ENCODE data around the gene TEAD1. TPM values are rescaled to one million over a fixed set of nuclear protein-coding genes. Genes with fewer than 3 reads are reported as not detected.

Gene TEAD1
- total RNA-seq, 2 donors from 2014 or later: 0.05 to 0.55 TPM

DNA sequence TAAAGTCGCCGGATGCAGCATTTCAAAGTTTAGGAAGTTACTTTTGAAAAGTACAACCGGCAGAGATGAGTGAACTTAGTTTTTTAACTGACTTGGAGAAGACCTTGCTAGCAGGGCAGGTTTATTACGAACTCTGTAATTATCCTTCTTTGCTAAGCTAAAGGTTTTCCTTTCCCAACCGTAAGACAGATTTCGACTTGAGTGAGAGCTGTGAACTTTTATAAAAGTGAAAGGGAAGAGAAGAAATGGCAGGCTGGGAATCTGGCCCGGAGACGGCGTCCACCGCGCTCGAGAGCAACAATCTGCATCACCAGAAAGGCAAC is 659 bp upstream of the TEAD1 start:
- peak overlapping the region; percentile 12 for H3K27ac Mint-ChIP-seq
- H3K36me3 Mint-ChIP-seq (ENCODE audit: low read depth): no peaks in the 10 kb centered on the region
- ATAC-seq: no peak
- H3K27me3 Mint-ChIP-seq: peaks cover 61% of the 10 kb centered on the region
- DNase-seq: no peak
- peaks cover 3% of the 10 kb centered on the region for H3K9me3 ChIP-seq (ENCODE audit: control insufficient read depth, low read length, poor library complexity, severe bottlenecking)
- H3K4me3 Mint-ChIP-seq: peak overlapping the region; percentile 81
- H3K4me1 Mint-ChIP-seq: peaks cover 8% of the 10 kb centered on the region

DNA sequence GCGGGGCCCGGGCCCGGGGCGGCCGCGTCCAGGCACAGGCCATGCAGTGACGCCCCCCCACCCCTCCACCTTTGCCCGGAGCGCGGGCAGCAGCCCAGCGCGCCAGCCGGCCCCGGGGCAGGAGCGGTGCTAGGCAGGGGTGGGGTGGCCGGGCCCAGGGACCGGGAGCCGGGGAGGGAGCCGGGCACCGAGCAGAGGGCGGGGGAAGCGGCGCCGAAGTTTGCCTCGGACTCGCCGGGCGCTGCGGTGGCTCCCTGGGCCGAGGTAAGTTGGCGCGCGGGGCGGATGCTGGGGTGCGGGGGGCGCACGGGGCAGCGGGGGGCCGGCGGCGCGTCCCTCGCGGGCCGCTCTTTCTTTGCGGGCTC is 332 bp downstream of the TEAD1 start:
- peaks cover 3% of the 10 kb centered on the region for H3K9me3 ChIP-seq (ENCODE audit: control insufficient read depth, low read length, poor library complexity, severe bottlenecking)
- no peak overlapping the region for H3K4me3 Mint-ChIP-seq
- peaks cover 8% of the 10 kb centered on the region for H3K4me1 Mint-ChIP-seq
- no peaks in the 10 kb centered on the region for H3K36me3 Mint-ChIP-seq (ENCODE audit: low read depth)
- peak; percentile 25 for ATAC-seq
- no peak for DNase-seq
- H3K27ac Mint-ChIP-seq: no peak overlapping the region
- H3K27me3 Mint-ChIP-seq: peaks cover 62% of the 10 kb centered on the region

DNA sequence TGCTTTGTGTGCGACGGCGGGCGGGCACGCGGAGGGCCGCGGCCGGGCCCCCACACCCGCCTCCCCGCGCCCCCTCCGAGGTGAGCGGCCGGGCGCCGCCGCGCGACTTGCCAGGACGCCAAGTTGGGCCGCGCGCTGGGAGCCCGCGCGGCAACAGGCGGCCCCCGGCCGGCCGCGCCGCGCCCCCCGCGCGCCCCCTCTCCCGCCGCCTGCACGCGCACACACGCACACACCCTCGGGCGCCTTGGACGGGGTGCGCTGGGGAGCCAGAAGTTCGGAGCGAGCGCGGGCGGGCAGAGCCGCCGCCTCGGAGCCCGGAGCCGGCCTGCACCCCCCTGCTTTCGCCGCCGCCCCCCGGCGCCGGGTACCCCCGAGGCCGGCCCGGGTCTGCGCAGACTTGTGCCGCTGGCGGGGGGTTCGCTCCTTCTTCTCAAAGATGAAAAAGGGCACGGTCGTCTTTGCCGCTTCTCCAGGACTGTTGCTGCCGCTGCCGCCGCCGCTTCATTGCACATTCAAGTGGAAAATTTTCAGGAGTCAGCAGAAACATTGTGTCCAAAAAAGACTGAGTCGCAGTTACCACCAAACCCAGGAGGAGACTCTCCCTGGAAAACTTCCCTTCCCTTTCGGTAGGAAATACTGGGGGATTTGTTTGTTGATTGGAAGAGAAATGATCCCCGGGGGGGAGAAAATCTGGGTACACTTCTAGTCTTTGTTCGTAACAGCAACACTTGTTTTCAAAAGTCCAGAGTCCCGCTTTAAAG is 895 bp downstream of the TEAD1 start:
- peak overlapping the region; percentile 83 for H3K4me3 Mint-ChIP-seq
- H3K9me3 ChIP-seq (ENCODE audit: control insufficient read depth, low read length, poor library complexity, severe bottlenecking): peaks cover 3% of the 10 kb centered on the region
- ATAC-seq: no peak
- no peak overlapping the region for H3K27ac Mint-ChIP-seq
- no peak for DNase-seq
- peaks cover 8% of the 10 kb centered on the region for H3K4me1 Mint-ChIP-seq
- no peaks in the 10 kb centered on the region for H3K36me3 Mint-ChIP-seq (ENCODE audit: low read depth)
- peaks cover 64% of the 10 kb centered on the region for H3K27me3 Mint-ChIP-seq

DNA sequence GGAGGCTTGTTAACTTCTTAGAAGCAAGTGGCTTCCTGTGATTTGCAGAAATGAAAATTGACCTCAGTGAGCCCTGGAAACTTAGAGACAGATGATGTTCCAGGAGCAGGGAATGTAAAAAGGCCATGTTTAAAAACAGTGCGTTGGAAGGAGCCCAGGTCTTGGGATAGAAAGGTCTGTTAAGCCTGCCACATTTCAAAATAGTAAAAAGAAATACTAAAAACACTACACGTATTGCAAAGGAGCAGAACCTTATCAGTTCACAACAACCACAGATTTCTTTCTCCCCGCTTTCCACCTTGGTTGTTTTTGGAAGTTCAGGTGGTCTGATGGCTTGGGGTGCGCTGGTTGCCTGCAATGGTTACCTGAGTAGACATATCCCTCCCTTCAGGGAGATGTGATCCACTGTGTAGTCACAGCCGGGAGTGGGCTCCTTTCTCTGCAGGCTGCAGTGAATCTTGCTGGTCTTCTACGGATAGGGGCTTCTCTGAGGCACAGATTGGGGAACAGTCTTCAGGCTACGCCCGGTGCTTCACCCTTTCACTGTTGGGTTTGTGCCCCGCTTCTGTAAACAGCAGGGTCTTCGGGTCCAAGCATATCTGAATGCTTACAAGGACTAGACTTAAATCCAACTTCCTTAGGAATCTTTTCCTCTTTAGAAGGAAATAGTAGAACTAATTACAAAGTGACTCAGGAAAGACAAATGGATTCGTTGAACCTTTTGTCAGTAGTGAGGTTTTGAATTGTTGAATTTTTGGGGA is 1.9 kb downstream of the TEAD1 start:
- Mint-ChIP-seq H3K4me1 (peaks cover 13% of the 10 kb centered on the region), H3K36me3 (ENCODE audit: low read depth) (no peaks in the 10 kb centered on the region), H3K4me3 (peak overlapping the region; percentile 83), H3K27ac (no peak overlapping the region), H3K27me3 (peaks cover 73% of the 10 kb centered on the region)
- no peak for DNase-seq
- peaks cover 3% of the 10 kb centered on the region for H3K9me3 ChIP-seq (ENCODE audit: control insufficient read depth, low read length, poor library complexity, severe bottlenecking)
- no peak for ATAC-seq

DNA sequence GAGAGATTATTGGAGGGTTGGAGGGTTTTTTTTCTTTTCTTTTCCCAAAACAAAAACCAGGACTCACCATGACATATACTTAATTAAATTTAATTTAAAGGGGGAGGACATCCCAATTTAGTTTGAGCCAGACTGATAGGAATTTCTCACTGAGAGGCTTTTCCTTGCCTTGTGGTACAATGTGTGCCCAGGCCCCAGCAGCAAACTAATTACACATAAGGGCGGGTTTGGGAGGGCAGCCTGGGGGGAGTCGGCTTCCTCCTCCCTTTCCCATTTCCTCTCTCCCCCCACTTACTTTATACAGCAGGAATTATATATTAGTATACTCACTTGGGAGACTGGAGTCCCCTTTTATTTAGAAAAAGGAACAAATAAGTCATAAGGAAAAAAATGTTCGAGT is 2.9 kb downstream of the TEAD1 start:
- no peak for ATAC-seq
- H3K27me3 Mint-ChIP-seq: peaks cover 73% of the 10 kb centered on the region
- peaks cover 3% of the 10 kb centered on the region for H3K9me3 ChIP-seq (ENCODE audit: control insufficient read depth, low read length, poor library complexity, severe bottlenecking)
- no peak overlapping the region for H3K27ac Mint-ChIP-seq
- H3K4me1 Mint-ChIP-seq: peaks cover 13% of the 10 kb centered on the region
- no peak for DNase-seq
- no peaks in the 10 kb centered on the region for H3K36me3 Mint-ChIP-seq (ENCODE audit: low read depth)
- no peak overlapping the region for H3K4me3 Mint-ChIP-seq

DNA sequence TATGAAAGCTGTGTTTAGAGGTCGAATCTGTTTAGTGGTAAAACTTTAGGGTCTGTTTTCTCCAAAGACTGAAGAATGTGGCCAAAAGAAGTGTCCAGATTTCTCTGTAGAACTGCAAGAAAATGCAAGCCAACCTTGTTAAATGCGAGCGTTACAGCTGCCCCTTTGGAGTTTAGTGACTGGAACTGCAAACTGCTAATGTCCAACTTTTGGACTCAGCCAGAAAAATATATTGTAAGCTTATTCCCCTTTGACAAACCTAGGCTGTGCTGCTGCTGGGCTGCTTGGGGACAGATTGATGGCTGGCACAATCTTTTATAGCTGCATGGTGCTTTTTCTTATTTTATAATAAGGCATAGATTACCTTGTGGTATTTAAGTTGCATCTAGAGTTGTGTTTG is 3.9 kb downstream of the TEAD1 start:
- no peak for ATAC-seq
- Mint-ChIP-seq H3K27me3 (peaks cover 77% of the 10 kb centered on the region), H3K27ac (no peak overlapping the region), H3K4me1 (peaks cover 13% of the 10 kb centered on the region), H3K36me3 (ENCODE audit: low read depth) (peaks cover under 1% of the 10 kb centered on the region), H3K4me3 (no peak overlapping the region)
- no peak for DNase-seq
- H3K9me3 ChIP-seq (ENCODE audit: control insufficient read depth, low read length, poor library complexity, severe bottlenecking): peaks cover 3% of the 10 kb centered on the region

DNA sequence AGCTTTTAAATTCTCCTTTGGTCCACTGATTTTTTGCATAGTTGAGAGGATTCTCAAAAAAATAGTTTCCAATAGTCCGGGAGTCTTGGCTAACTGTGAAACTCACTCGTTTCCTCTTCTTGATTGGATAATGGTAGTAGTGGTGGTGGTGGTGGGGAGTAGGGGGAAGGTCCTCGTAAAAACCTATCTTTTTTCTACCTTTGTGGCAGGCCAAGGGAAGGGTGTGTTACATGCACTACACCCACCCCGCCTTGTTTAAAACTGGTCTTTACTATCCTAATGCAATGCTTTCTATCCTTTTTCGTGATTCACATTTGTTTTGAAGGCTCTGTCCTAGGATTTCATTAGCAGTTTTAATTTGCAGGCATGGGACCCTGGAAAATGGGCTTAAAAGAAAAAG is 4.8 kb downstream of the TEAD1 start:
- peaks cover 79% of the 10 kb centered on the region for H3K27me3 Mint-ChIP-seq
- H3K36me3 Mint-ChIP-seq (ENCODE audit: low read depth): peaks cover 4% of the 10 kb centered on the region
- H3K4me3 Mint-ChIP-seq: no peak overlapping the region

DNA sequence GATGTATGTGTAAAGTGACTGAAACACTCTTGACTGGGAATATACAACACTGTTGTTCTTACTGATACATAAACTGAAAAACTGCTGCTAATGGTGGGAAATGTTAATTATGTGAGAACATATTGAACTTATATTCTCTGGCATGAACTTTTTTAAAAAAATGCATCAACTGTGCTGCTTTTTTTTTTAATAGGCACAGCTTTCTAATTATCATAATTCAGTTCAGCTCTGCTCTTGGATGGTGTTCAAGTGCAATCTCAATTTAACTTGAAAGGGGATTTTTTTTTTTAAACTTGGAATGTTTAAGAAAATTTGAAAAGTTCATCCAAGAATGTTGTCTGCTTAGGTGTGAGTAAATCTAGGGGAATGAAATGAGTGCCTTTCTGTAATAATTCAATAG is 5.2 kb downstream of the TEAD1 start:
- peaks cover 83% of the 10 kb centered on the region for H3K27me3 Mint-ChIP-seq

More for the DNA sequence above, 4.8 kb downstream of the TEAD1 start:
- ATAC-seq (no peak), DNase-seq (no peak)
- Mint-ChIP-seq H3K4me1 (peaks cover 9% of the 10 kb centered on the region), H3K27ac (no peak overlapping the region)
- H3K9me3 ChIP-seq (ENCODE audit: control insufficient read depth, low read length, poor library complexity, severe bottlenecking): peaks cover 3% of the 10 kb centered on the region

DNA sequence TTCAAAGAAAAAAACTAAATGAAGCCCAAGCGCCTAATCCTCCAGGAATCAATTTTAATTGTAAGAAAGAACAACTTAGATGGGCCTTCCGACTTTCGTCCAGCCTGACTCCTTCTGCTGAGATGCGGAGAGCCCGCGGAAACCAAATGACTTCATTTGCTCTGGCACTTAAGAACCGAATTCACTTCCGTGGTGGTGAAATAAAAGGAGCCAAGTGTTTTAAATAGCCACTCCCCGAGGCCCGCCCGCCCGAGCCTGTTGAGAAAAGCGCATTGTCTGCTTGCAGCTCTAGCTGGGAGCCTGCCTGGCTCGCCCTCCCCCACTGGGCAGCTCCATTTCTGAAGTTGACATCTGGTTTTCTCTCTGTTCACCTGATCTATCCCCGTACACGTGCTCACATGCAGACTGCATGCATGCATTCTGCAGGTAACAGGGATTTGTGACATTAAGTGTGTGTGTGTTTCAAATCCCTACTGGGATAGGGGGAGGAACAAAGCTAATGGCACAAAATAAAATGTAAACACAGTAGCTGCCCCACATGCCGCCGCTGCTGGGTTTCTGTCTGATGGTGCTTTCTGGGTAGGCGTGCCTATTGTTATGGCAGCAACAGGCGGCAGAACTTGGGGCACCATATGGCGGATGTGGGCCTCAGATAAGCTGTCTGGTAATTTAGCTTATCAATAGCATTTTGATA is 6.2 kb downstream of the TEAD1 start:
- Mint-ChIP-seq H3K36me3 (ENCODE audit: low read depth) (peaks cover 4% of the 10 kb centered on the region), H3K27me3 (peaks cover 90% of the 10 kb centered on the region), H3K4me3 (no peak overlapping the region), H3K4me1 (peaks cover 9% of the 10 kb centered on the region), H3K27ac (no peak overlapping the region)
- peak in 1 of 3 donors; percentile 9 for DNase-seq
- peak; percentile 75 for ATAC-seq
- H3K9me3 ChIP-seq (ENCODE audit: control insufficient read depth, low read length, poor library complexity, severe bottlenecking): peaks cover 3% of the 10 kb centered on the region

More for the DNA sequence above, 5.2 kb downstream of the TEAD1 start:
- H3K4me1 Mint-ChIP-seq: peaks cover 9% of the 10 kb centered on the region
- H3K4me3 Mint-ChIP-seq: no peak overlapping the region
- DNase-seq (no peak), ATAC-seq (no peak)
- H3K9me3 ChIP-seq (ENCODE audit: control insufficient read depth, low read length, poor library complexity, severe bottlenecking): peaks cover 3% of the 10 kb centered on the region
- H3K27ac Mint-ChIP-seq: no peak overlapping the region
- peaks cover 4% of the 10 kb centered on the region for H3K36me3 Mint-ChIP-seq (ENCODE audit: low read depth)

DNA sequence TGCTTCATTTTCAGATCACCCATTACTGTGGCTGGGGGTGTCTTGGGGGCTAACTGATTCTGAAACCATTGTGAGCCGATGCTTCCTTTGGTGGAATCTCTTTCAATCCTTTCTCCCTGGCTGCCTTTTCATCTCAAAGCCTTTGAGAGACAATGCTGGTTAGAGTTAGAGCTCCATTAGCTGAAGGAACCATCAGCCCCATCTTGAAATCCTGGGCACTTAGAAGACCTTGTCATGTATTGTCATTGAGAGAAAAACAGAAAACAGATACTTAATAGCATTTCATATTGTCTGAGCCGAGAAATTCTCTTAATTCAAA is 6.7 kb downstream of the TEAD1 start:
- H3K27me3 Mint-ChIP-seq: peaks cover 90% of the 10 kb centered on the region
- peaks cover 9% of the 10 kb centered on the region for H3K4me1 Mint-ChIP-seq
- DNase-seq (no peak), ATAC-seq (no peak)
- no peak overlapping the region for H3K4me3 Mint-ChIP-seq
- peaks cover 3% of the 10 kb centered on the region for H3K9me3 ChIP-seq (ENCODE audit: control insufficient read depth, low read length, poor library complexity, severe bottlenecking)
- H3K36me3 Mint-ChIP-seq (ENCODE audit: low read depth): peaks cover 4% of the 10 kb centered on the region
- no peak overlapping the region for H3K27ac Mint-ChIP-seq

DNA sequence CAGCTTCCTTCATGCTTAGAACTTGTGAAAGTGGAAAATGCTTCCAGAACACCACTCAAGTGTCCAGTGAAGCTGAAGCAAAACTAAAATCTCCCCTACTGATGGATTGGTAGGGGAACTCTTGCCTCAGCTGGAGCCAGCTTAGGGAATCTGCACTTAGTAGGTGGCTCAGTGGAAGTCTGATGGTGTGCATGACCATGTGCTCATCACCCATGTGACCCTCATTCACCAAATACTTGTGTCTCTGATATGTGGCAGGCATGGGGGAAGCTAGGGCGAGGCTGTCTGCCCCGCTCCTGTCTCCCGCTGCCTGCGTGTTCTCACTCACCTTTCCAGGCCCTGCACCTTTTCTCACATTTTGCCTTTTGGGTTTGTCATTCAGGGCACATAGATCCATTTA is 7.2 kb downstream of the TEAD1 start:
- H3K9me3 ChIP-seq (ENCODE audit: control insufficient read depth, low read length, poor library complexity, severe bottlenecking): peaks cover 3% of the 10 kb centered on the region
- ATAC-seq (no peak), DNase-seq (no peak)
- H3K27ac Mint-ChIP-seq: no peak overlapping the region
- peaks cover 86% of the 10 kb centered on the region for H3K27me3 Mint-ChIP-seq
- H3K4me3 Mint-ChIP-seq: no peak overlapping the region
- H3K4me1 Mint-ChIP-seq: peaks cover 5% of the 10 kb centered on the region
- peaks cover 4% of the 10 kb centered on the region for H3K36me3 Mint-ChIP-seq (ENCODE audit: low read depth)

DNA sequence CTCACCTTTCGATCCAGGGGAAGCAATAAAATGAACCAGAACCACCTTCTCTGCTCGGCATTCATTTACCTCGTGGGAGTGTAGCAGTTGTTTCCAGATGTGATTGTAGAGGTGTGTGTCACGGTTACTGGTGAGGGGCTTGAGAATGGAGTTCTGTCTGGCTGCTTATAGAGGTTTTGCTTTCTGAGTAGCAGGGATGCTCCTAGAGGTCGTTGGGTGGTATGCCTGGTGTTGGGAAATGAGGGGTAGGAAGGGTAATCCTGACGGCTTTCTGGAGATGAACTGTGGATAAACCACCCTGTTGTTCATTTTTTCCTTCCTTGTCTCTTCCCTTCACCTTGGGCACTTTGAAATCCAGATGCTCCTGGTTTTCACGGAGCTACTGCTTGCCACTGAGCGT is 8.1 kb downstream of the TEAD1 start:
- DNase-seq (no peak), ATAC-seq (no peak)
- H3K27me3 Mint-ChIP-seq: peaks cover 86% of the 10 kb centered on the region
- H3K9me3 ChIP-seq (ENCODE audit: control insufficient read depth, low read length, poor library complexity, severe bottlenecking): peaks cover 3% of the 10 kb centered on the region
- H3K4me3 Mint-ChIP-seq: no peak overlapping the region
- H3K4me1 Mint-ChIP-seq: peaks cover 5% of the 10 kb centered on the region
- peaks cover 4% of the 10 kb centered on the region for H3K36me3 Mint-ChIP-seq (ENCODE audit: low read depth)
- H3K27ac Mint-ChIP-seq: no peak overlapping the region

DNA sequence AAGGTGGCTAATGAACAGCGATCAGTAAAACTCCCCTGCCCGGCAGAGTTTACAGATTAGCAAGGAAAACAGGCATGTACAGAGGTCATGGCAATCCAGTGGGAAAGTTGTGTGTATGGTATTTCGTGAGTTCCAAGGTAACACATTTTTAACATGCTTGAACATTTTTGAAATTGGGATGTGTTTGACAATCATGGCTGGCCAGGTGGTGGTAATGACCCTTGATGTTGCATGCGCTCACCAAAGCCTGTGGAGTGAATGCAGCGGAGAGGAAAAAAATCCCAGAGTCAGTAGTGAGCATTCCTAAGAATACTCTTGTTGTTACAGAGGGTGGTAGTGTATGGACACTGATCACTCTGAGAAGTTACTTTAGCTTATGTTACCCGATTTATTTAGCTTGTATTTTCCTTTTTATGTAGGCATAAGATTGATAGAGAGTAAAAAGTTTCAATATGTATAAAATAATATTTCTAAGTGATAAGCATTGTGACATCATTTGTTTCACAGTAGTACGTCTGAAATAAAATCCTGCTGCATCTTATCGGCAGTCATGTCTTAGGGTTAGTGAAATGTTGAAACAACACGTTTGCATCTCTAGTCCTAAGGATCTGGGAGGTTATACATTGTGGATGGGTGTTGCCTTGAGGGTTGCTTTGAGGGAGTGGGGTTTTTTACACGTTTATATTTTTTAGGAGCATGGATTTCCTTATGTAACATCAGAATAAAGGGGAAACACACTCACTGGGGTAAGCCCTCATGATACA is 8.7 kb downstream of the TEAD1 start:
- Mint-ChIP-seq H3K4me3 (no peak overlapping the region), H3K36me3 (ENCODE audit: low read depth) (peaks cover 4% of the 10 kb centered on the region), H3K4me1 (peaks cover 5% of the 10 kb centered on the region), H3K27ac (no peak overlapping the region), H3K27me3 (peaks cover 87% of the 10 kb centered on the region)
- peaks cover 3% of the 10 kb centered on the region for H3K9me3 ChIP-seq (ENCODE audit: control insufficient read depth, low read length, poor library complexity, severe bottlenecking)
- ATAC-seq (no peak), DNase-seq (no peak)

All from T-helper 17 cell (primary cell).